ENCODE results near the gene CCDC134.

CCDC134 gene

DNA sequence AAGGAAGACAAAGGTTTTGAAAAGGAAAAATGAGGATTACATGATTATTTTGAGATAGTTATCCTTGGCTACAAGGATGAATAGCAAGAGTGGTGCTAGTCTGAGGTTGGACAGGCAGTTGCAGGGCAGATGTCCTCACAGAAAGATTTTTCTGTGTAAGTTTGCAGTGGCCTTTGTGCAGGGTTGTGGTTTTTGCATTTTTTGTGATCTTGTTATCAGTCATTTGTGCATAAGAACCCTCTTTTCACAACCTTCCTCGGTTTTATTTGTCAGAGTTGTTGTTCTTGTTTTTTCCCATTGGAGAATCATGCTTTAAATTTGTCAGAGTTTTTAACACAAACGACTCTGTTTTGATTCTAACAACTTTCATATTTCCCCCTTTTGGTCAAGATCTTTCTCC lies 1.4 kb downstream of the CCDC134 start:
- no peak for TF ChIP-seq CTCF (IDR thresholded peaks at IDR 0.05)
- no peak overlapping the region for H3K4me3 ChIP-seq (ENCODE audit: low read depth in 1 of 2, low read length in 1 of 2)

DNA sequence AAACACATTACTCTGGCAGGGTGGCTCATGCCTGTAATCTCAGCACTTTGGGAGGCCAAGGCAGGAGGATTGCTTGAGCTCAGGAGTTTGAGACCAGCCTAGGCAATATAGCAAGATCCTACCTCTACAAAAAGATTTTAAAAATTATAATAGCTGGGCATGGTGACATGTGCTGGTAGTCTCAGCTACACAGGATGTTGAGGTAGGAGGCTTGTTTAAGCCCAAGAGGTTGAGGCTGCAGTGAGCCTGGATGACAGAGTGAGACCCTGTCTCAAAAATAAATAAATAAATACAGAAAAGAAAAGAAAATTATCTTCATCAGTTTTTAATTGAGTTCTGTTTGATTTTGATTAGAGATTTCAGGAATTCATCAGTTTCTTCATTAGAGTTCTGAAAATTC lies 5.2 kb downstream of the CCDC134 start:
- H3K4me1 ChIP-seq (ENCODE audit: control insufficient read depth in 1 of 2, insufficient read depth in 1 of 2, low read depth in 1 of 2, low read length in 1 of 2), result peaks cover 10 to 12% of the 10 kb centered on the region in 2 experiments
- no peak overlapping the region for H3K4me3 ChIP-seq (ENCODE audit: low read depth in 1 of 2, low read length in 1 of 2)
- no peak overlapping the region for H3K27ac ChIP-seq
- H3K9me3 ChIP-seq, result no peaks in the 10 kb centered on the region
- peaks cover 9% of the 10 kb centered on the region for H3K36me3 ChIP-seq
- H3K27me3 ChIP-seq, result no peaks in the 10 kb centered on the region
- no peak for TF ChIP-seq CTCF (IDR thresholded peaks at IDR 0.05)

More for the DNA sequence above, 1.4 kb downstream of the CCDC134 start:
- peaks cover 20 to 22% of the 10 kb centered on the region in 2 experiments for H3K4me1 ChIP-seq (ENCODE audit: control insufficient read depth in 1 of 2, insufficient read depth in 1 of 2, low read depth in 1 of 2, low read length in 1 of 2)
- no peak overlapping the region for H3K27ac ChIP-seq
- no peaks in the 10 kb centered on the region for H3K27me3 ChIP-seq
- H3K9me3 ChIP-seq, result no peaks in the 10 kb centered on the region
- H3K36me3 ChIP-seq, result no peaks in the 10 kb centered on the region

GRCh38 chr22:41808400-41808799 lies 7.9 kb downstream of the CCDC134 start:
- no peaks in the 10 kb centered on the region for H3K9me3 ChIP-seq
- no peak overlapping the region for H3K4me3 ChIP-seq (ENCODE audit: low read depth in 1 of 2, low read length in 1 of 2)
- H3K4me1 ChIP-seq (ENCODE audit: control insufficient read depth in 1 of 2, insufficient read depth in 1 of 2, low read depth in 1 of 2, low read length in 1 of 2), result no peaks in the 10 kb centered on the region
- no peaks in the 10 kb centered on the region for H3K27me3 ChIP-seq
- no peak overlapping the region for H3K27ac ChIP-seq
- H3K36me3 ChIP-seq, result peaks cover 29% of the 10 kb centered on the region
- TF ChIP-seq CTCF (IDR thresholded peaks at IDR 0.05), result no peak

DNA sequence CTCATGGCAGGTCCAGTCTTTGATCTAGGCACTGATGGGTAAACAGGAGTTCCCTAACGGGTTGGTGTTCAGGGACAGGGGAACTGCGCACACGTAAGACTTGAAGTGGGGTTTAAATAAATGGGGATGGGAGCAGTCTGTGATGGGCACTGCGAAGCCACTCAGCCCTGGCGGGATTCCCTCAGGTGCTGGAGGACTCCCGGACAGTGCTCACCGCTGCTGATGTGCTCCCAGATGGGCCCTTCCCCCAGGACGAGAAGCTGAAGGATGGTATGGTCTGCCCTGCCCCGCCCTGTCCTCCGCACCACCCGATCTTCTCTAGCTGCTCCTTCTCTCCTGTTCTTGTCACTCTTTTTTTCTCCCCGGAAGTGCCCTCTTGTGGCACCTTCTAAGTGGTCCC lies 9.5 kb downstream of the CCDC134 start:
- Histone ChIP-seq H3K9me3 (no peaks in the 10 kb centered on the region), H3K4me3 (ENCODE audit: low read depth in 1 of 2, low read length in 1 of 2) (no peak overlapping the region), H3K4me1 (ENCODE audit: control insufficient read depth in 1 of 2, insufficient read depth in 1 of 2, low read depth in 1 of 2, low read length in 1 of 2) (no peaks in the 10 kb centered on the region), H3K27me3 (no peaks in the 10 kb centered on the region), H3K36me3 (peaks cover 40% of the 10 kb centered on the region), H3K27ac (no peak overlapping the region)
- no peak for TF ChIP-seq CTCF (IDR thresholded peaks at IDR 0.05)

DNA sequence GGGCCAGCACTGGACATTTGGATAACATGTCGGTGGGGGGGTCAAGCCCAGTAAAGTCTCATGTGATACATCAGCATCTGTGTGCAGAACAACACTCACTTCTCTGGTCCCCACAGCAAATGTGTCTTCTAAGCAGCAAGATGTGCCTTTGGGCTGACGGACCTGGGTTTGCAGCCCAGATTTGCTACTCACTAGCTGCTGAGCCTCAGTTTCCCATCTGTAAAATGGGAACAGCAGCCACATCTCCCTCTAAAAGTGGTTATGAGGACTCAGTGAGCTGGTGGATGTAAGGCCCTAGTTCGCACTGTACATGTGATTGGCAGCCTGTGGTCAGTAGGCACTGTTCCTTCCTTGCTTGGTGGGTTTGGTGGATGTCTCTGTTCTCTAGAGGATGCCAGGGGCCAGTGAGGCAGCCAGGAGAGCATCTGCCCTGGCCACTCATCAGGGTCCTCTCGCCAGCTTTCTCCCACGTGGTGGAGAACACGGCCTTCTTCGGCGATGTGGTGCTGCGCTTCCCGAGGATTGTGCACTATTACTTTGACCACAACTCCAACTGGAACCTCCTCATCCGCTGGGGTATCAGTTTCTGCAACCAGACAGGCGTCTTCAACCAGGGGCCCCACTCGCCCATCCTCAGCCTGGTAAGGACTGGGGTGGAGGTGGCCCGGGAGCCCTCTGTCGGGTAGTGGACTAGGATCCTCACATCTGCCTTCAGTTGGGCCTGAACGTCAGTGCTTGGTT lies 12.5 kb downstream of the CCDC134 start:
- Histone ChIP-seq H3K27me3 (no peaks in the 10 kb centered on the region), H3K27ac (no peak overlapping the region), H3K4me3 (ENCODE audit: low read depth in 1 of 2, low read length in 1 of 2) (no peak overlapping the region), H3K9me3 (no peaks in the 10 kb centered on the region), H3K4me1 (ENCODE audit: control insufficient read depth in 1 of 2, insufficient read depth in 1 of 2, low read depth in 1 of 2, low read length in 1 of 2) (no peaks in the 10 kb centered on the region), H3K36me3 (peaks cover 55% of the 10 kb centered on the region)
- TF ChIP-seq CTCF (IDR thresholded peaks at IDR 0.05), result no peak

All from neutrophil (primary cell).